ENCODE data around the gene ATP1A2.
A peak's percentile ranks its signal among the peaks of the same experiment; 100 is the strongest.

The ATP1A2 gene

DNA sequence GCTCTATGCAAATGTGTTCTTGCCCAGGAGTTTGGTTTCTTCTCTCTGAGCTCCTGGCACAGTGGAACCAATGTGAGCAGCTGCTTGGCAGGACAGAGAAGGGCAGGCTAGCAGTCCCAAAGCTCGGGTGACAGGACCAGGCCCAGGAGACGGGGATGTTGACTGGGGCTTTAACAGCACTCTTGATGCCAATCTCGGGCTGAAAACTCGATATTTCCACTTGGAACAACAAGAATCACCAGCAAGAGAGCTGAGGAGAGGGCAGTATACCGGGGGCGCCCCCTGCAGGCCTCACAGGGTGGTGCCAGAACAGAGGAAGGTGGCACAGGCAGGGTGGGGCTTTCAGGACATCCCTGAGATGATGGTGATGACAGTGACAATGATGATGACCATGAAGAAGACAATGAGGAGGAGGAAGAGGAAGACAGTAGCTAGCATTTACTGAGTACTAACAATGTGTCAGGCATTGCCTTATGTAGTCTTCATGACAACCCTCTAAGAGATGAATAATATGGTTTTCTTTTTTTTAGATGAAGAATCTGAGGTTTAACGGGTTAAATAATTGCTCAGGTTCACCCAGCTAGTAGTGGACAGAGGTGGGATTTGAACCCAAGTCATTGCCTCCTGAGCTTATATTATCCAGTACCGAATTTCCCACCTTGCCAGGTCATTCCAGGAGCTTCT, 36.9 kb upstream of the ATP1A2 start:
- H3K4me3 ChIP-seq (ENCODE audit: low read depth, low read length), result no peak overlapping the region
- peak; percentile 63 for DNase-seq (ENCODE audit: low read depth)
- TF ChIP-seq, protein P1, sequence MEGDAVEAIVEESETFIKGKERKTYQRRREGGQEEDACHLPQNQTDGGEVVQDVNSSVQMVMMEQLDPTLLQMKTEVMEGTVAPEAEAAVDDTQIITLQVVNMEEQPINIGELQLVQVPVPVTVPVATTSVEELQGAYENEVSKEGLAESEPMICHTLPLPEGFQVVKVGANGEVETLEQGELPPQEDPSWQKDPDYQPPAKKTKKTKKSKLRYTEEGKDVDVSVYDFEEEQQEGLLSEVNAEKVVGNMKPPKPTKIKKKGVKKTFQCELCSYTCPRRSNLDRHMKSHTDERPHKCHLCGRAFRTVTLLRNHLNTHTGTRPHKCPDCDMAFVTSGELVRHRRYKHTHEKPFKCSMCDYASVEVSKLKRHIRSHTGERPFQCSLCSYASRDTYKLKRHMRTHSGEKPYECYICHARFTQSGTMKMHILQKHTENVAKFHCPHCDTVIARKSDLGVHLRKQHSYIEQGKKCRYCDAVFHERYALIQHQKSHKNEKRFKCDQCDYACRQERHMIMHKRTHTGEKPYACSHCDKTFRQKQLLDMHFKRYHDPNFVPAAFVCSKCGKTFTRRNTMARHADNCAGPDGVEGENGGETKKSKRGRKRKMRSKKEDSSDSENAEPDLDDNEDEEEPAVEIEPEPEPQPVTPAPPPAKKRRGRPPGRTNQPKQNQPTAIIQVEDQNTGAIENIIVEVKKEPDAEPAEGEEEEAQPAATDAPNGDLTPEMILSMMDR (IDR thresholded peaks at IDR 0.05; ENCODE audit: low read depth, low read length), result peak; percentile 74
- TF ChIP-seq POLR2A (IDR thresholded peaks at IDR 0.05; ENCODE audit: extremely low read depth, insufficient read length), result no peak

DNA sequence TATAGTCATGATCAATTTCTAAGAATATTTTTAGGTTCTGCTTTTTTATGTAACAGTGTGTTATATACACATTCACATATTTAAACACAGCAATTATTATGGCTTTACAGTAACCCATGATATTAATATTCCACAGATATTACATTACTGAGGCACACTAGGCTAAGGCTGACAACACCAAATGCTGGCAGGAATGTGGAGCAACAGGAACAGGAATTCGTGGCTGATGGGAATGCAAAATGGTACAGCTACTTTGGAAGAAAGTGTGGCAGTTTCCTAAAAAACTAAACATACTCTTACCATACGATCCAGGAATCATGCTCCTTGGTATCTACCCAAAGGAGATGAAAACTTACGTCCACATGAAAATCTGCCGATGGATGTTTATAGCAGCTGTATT, 36.1 kb upstream of the ATP1A2 start:
- no peak for DNase-seq (ENCODE audit: low read depth)
- no peak for TF ChIP-seq MYC (IDR thresholded peaks at IDR 0.05; ENCODE audit: low read depth, low read length)
- TF ChIP-seq, protein P2, sequence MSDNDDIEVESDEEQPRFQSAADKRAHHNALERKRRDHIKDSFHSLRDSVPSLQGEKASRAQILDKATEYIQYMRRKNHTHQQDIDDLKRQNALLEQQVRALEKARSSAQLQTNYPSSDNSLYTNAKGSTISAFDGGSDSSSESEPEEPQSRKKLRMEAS (IDR thresholded peaks at IDR 0.05; ENCODE audit: low read depth, low read length), result no peak
- TF ChIP-seq POLR2A (IDR thresholded peaks at IDR 0.05; ENCODE audit: extremely low read depth, insufficient read length), result no peak
- TF ChIP-seq, protein P1 (IDR thresholded peaks at IDR 0.05; ENCODE audit: low read depth, low read length), result no peak
- no peak overlapping the region for H3K4me3 ChIP-seq (ENCODE audit: low read depth, low read length)

DNA sequence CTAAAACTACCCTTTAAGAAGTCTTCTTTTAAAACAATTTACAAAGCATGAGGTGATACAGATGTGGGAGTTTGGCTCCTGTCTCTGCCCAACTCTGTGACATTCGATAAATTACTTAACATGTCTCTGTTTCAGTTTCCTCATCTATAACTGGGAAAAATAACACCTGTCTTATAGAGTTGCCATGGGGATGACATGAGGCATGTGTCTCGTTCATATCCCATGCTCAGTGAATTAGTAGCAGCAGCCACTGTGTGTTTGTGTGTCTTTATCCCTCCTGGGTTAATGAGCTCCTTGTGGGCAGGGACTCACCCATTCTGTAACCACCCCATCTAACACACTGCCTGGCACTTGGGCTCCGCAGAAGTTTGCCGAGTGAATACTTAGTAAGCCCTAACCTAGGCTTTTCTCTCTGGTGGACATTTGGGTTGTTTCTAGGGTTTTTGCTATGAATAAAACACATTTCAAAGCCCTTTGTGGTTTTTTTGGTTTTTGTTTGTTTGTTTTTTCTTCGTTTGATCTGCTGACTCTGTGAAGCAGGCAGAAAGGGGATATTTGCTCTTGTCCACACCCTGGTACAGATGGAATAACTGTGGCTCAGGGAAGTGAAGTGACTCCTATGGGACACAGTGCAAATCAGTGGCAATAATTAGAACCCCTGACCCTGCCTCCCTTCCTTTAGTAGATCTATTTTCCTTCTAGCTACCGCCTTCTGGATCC, 35.0 kb upstream of the ATP1A2 start:
- no peak for DNase-seq (ENCODE audit: low read depth)
- H3K4me3 ChIP-seq (ENCODE audit: low read depth, low read length), result no peak overlapping the region
- no peak for TF ChIP-seq MYC (IDR thresholded peaks at IDR 0.05; ENCODE audit: low read depth, low read length)

DNA sequence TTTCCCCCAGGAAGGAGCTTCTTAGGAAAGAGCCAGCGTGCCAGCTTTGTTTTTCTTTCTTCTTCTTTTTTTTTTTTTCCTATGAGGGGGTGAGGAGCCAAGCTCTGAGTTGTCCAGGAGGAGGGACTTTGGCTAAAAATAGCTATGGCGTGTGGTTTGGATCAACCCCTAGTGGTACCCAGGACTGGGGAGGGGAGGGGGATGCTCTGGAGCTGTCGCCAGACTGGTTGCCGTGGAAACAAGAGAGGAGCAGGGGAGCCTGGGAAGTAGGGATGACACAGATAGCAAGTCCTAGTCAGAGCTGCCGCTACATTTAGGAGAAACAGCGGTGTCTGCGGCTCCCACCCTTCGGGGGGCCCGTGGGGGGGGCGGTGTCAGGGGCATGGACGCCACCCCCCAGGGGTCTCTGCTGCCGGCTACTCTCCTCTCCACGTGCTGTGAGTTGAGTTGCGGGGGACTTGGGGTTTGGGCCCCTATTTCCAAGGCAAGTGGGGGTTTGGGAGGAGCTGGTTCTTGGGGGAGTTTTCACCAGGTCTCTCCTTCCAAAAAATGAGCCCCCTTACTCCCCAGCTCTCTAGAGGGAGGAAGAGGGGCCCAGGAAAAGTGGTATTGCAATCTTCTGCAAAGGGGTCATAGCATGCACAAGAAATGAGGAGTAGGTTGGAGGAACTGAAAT, 34.2 kb upstream of the ATP1A2 start, which contains the start of gene KCNJ9:
KCNJ9 (plus strand) TSS at position 278 of the 676 bp plus-strand sequence. CDS start 2,493 bp downstream, outside the sequence.
- no peak for DNase-seq (ENCODE audit: low read depth)
- TF ChIP-seq, protein P1 (IDR thresholded peaks at IDR 0.05; ENCODE audit: low read depth, low read length), result no peak
- TF ChIP-seq POLR2A (IDR thresholded peaks at IDR 0.05; ENCODE audit: extremely low read depth, insufficient read length) (no peak), MYC (IDR thresholded peaks at IDR 0.05; ENCODE audit: low read depth, low read length) (no peak)
- TF ChIP-seq, protein P2 (IDR thresholded peaks at IDR 0.05; ENCODE audit: low read depth, low read length), result no peak
- no peak within 1 kb of the TSS for H3K4me3 ChIP-seq (ENCODE audit: low read depth, low read length)

DNA sequence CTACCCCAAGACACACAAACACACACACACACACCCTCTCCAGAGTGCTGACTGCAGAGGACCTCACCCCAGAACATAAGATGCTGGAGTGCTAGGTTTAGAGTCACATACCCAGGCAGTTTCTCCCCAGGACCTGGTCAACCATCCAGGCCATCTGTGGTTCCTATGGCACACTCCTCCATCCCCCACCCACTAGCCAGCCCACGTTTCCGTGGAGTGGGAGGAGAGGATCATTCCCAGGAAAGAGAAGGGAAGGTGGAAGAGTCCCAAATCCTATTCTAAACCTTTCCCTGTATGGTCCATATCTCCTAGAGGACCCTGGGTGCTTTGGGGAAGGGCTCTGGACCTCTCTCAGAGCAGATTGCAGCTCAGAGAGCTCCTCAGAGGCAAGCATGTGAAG, 33.1 kb upstream of the ATP1A2 start:
- DNase-seq (ENCODE audit: low read depth), result no peak
- no peak overlapping the region for H3K4me3 ChIP-seq (ENCODE audit: low read depth, low read length)
- TF ChIP-seq MYC (IDR thresholded peaks at IDR 0.05; ENCODE audit: low read depth, low read length), result no peak
- TF ChIP-seq POLR2A (IDR thresholded peaks at IDR 0.05; ENCODE audit: extremely low read depth, insufficient read length), result no peak
- TF ChIP-seq, protein P2 (IDR thresholded peaks at IDR 0.05; ENCODE audit: low read depth, low read length), result no peak
- TF ChIP-seq, protein P1 (IDR thresholded peaks at IDR 0.05; ENCODE audit: low read depth, low read length), result no peak

DNA sequence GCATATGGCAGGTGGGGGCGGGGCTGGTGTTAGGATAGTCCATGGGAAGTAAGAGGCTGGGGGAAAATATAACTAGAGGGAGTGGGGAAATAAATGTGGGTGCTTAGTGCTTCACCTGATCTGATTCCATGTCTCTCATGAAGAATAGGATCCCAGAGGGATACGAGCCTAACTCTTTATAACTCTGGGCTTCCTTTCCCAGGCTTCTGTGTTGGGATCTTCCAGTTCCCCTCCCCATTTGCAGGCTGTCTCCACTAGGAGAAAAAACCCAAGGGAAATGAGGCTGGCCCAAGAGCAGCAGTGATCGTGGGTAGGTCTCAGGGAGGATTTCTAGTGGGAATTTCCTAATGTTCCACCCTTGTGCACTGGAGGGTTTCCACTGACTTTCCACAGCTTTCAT, 32.6 kb upstream of the ATP1A2 start:
- H3K4me3 ChIP-seq (ENCODE audit: low read depth, low read length), result no peak overlapping the region
- DNase-seq (ENCODE audit: low read depth), result no peak
- TF ChIP-seq, protein P1 (IDR thresholded peaks at IDR 0.05; ENCODE audit: low read depth, low read length), result no peak
- TF ChIP-seq POLR2A (IDR thresholded peaks at IDR 0.05; ENCODE audit: extremely low read depth, insufficient read length), result no peak
- TF ChIP-seq MYC (IDR thresholded peaks at IDR 0.05; ENCODE audit: low read depth, low read length), result no peak
- TF ChIP-seq, protein P2 (IDR thresholded peaks at IDR 0.05; ENCODE audit: low read depth, low read length), result no peak

All from NB4 (cell line).